Pancreas (tissue), 10 donors: ENCODE measurements around the gene COL2A1. TPM values are rescaled to one million over a fixed set of nuclear protein-coding genes. Genes with fewer than 3 reads are reported as not detected.

Source experiments
- ATAC-seq, 4 donors: fragments of 200-7000 bp; cut with Tn5 transposase; one replicate each; pipeline versions ENCODE4 v1.8.0 to v1.9.1; 2020; ENCODE audit warnings: mild to moderate bottlenecking in 4 of 4, moderate library complexity in 4 of 4
- DNase-seq, 6 donors: peaks; one replicate each; pipeline ENCODE4 v3.0.0-alpha.2; 2020
- FAIRE-seq: peaks from 2 replicates; lab custom pipeline; 2012; peaks lifted over from hg19 to GRCh38; lab: Jason Lieb, UNC
- H3K27ac ChIP-seq, 4 donors: fragments of 200-600 bp; sonication (generic); 1 replicate in 3 of 4; 2 replicates in 1 of 4; pipeline versions ENCODE4 v1.5.0 to v1.8.0; 2020
- H3K27me3 ChIP-seq, 4 donors: fragments of 200-600 bp; one replicate each; pipeline ENCODE4 v1.8.0; 2021
- H3K36me3 ChIP-seq, 3 donors: fragments of 200-600 bp; sonication (generic) in 1 of 3; one replicate each; pipeline versions ENCODE4 v1.5.0 to v1.8.0; 2020 to 2021
- H3K4me1 ChIP-seq, 3 donors: fragments of 200-600 bp; one replicate each; pipeline ENCODE4 v1.8.0; 2021
- H3K4me3 ChIP-seq, 4 donors: fragments of 200-600 bp; sonication (generic) in 2 of 4; one replicate each; pipeline versions ENCODE4 v1.5.0 to v1.8.0; 2020 to 2021
- H3K9me3 ChIP-seq, 4 donors: fragments of 200-600 bp; one replicate each; pipeline ENCODE4 v1.8.0; 2021
- WGBS, 2 donors: extraction: QIAGEN DNeasy Blood & Tissue Kit; methylation state at CpG; one replicate each; pipeline ENCODE4 v1.1.7; 2013; 5-methylcytosine and 5-hydroxymethylcytosine counted together
- intact Hi-C, 3 donors: fragments of 100-400 bp; cut with DNase I; formaldehyde crosslinking; loops; one replicate each; pipeline versions ENCODE4 v1.11.1 to v1.14.2; 2022
- polyA plus RNA-seq, 2 donors: library from polyadenylated mRNA; stranded (reverse); fragments of 200-250 nt; gene quantifications; one replicate each; pipeline ENCODE4 v1.2.3, GENCODE V29; 2013
- total RNA-seq, 6 donors: library from RNA; stranded (reverse); fragmentation: NEBNext Ultra II Directional in 4 of 6; extraction: Animal tissue kit (Norgen Biotek cat#: 25700) in 4 of 6; gene quantifications; one replicate each; pipeline versions ENCODE4 v1.2.1 to v1.2.4, GENCODE V29; 2021 to 2023
- TF ChIP-seq, protein P1 (sequence below), 4 donors: fragments of 200-600 bp; sonication (generic) in 3 of 4; IDR thresholded peaks; one replicate each; pipeline versions ENCODE4 v1.5.0 to v1.8.0; 2021; ENCODE audit warnings: antibody characterized with exemption in 4 of 4
- donor health status: healthy with polysubstance abuse.
- donor health status: DM: no; HTN: no; CAD: no; lungs with moderate emphysema.
- donor health status: DM: no; HTN: no; CAD: no.
- donor health status: control.
- donor health status: control.
- donor health status: Bipolar disorder and iron deficiency.
- donor health status: DM: yes; HTN: yes; CAD: no.
- donor health status: DM: no; HTN: no; CAD: no.
- donor health status: DM: no; HTN: no; CAD: no.
- donor health status: DM: yes; HTN: yes; CAD: no.

Gene COL2A1
- total and polyA plus RNA-seq, 8 donors = 0.04 to 0.12 (median 0.06) TPM; not detected in 5

- Histone ChIP-seq H3K27ac (no peak overlapping the region), H3K4me1 (no peaks in the 10 kb centered on the region), H3K36me3 (no peaks in the 10 kb centered on the region), H3K9me3 (no peaks in the 10 kb centered on the region), H3K4me3 (no peak overlapping the region), H3K27me3 (no peaks in the 10 kb centered on the region)
- DNase-seq (no peak), FAIRE-seq (no peak), ATAC-seq (no peak)
- intact Hi-C loops = no loop called here
- WGBS, 2 donors = 26 to 50% methylated on average over 3 of the region's 3 CpGs
- TF ChIP-seq, protein P1, sequence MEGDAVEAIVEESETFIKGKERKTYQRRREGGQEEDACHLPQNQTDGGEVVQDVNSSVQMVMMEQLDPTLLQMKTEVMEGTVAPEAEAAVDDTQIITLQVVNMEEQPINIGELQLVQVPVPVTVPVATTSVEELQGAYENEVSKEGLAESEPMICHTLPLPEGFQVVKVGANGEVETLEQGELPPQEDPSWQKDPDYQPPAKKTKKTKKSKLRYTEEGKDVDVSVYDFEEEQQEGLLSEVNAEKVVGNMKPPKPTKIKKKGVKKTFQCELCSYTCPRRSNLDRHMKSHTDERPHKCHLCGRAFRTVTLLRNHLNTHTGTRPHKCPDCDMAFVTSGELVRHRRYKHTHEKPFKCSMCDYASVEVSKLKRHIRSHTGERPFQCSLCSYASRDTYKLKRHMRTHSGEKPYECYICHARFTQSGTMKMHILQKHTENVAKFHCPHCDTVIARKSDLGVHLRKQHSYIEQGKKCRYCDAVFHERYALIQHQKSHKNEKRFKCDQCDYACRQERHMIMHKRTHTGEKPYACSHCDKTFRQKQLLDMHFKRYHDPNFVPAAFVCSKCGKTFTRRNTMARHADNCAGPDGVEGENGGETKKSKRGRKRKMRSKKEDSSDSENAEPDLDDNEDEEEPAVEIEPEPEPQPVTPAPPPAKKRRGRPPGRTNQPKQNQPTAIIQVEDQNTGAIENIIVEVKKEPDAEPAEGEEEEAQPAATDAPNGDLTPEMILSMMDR (IDR thresholded peaks at IDR 0.05) = no peak
Observed at GRCh38 chr12:48019639-48020265, 15.5 kb upstream of the COL2A1 start.

DNA sequence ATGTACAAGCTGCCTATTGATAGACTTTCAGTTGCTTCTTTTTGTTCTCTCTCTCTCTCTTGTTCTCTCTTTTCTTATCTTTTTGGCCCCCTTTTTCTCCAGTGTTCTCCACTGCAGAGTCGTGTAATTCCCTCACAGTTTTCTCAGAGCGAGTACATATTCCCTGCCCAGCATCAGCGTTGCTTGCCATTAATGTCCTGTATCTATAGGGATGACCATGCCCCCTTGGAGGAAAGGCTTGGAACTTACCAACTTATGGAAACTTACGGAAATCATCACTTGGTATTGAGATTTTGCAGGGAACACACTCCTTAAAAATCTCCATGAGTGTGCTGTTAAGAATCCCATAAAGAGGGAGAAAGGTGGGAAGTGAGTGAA lies 14.3 kb upstream of the COL2A1 start:
- DNase-seq = no peak
- intact Hi-C loops = no loop called here
- no peak overlapping the region for H3K27ac ChIP-seq
- H3K36me3 ChIP-seq = no peaks in the 10 kb centered on the region
- no peaks in the 10 kb centered on the region for H3K4me1 ChIP-seq
- no peaks in the 10 kb centered on the region for H3K27me3 ChIP-seq
- no peak for FAIRE-seq
- H3K9me3 ChIP-seq = no peaks in the 10 kb centered on the region
- TF ChIP-seq, protein P1 (IDR thresholded peaks at IDR 0.05) = no peak
- 77 to 83% methylated on average over 4 of the region's 4 CpGs for WGBS, 2 donors
- no peak for ATAC-seq
- H3K4me3 ChIP-seq = no peak overlapping the region

GRCh38 chr12:48017921-48018617 lies 13.8 kb upstream of the COL2A1 start:
- Histone ChIP-seq H3K4me3 (no peak overlapping the region), H3K4me1 (no peaks in the 10 kb centered on the region), H3K9me3 (no peaks in the 10 kb centered on the region), H3K36me3 (no peaks in the 10 kb centered on the region), H3K27me3 (no peaks in the 10 kb centered on the region), H3K27ac (no peak overlapping the region)
- no peak for ATAC-seq
- TF ChIP-seq, protein P1 (IDR thresholded peaks at IDR 0.05) = no peak
- intact Hi-C loops = no loop called here
- DNase-seq = no peak
- 73 to 76% methylated on average over 4 of the region's 4 CpGs for WGBS, 2 donors
- FAIRE-seq = no peak

DNA sequence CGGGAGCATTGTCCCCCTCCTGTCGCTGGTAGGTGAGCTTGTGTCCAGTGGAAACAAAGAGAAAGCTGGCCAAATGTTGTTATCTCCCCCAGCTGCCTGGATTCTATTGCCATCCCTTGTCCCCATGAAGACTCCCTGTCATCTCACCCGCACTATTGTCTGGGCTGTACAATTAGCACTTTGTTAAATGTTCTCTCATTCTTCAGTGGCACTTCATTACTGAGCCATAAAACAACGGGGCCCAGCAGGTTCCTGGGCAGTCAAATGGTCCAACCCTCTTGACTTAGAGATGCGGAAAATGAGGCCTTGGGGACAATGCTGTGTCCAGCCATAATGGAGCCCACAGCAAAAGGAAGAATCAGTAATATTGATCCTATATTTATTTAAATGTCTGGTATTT lies 13.2 kb upstream of the COL2A1 start:
- H3K4me3 ChIP-seq = no peak overlapping the region
- no peaks in the 10 kb centered on the region for H3K36me3 ChIP-seq
- WGBS, 2 donors = 79 to 82% methylated on average over 5 of the region's 5 CpGs
- no peak overlapping the region for H3K27ac ChIP-seq
- TF ChIP-seq, protein P1 (IDR thresholded peaks at IDR 0.05) = no peak
- ATAC-seq (no peak), FAIRE-seq (no peak), DNase-seq (no peak)
- H3K27me3 ChIP-seq = no peaks in the 10 kb centered on the region
- H3K9me3 ChIP-seq = no peaks in the 10 kb centered on the region
- H3K4me1 ChIP-seq = no peaks in the 10 kb centered on the region
- intact Hi-C loops = no loop called here
